GM12878 (cell line): ENCODE results near the gene PPOX. TPM values are rescaled to one million over a fixed set of nuclear protein-coding genes. Genes with fewer than 3 reads are reported as not detected.

ENCODE experiments used
- ATF2 ChIP-seq: IDR thresholded peaks from 2 replicates; pipeline ENCODE4 v1.6.1; 2012; ENCODE audit warnings: low read length, inconsistent platforms
- ATF3 ChIP-seq: IDR thresholded peaks from 2 replicates; pipeline ENCODE4 v1.6.1; 2011; ENCODE audit warnings: low read depth, mild to moderate bottlenecking, low read length, moderate library complexity, borderline replicate concordance; ENCODE audit errors: extremely low read depth
- BCL3 ChIP-seq: IDR thresholded peaks from 2 replicates; pipeline ENCODE4 v1.6.1; 2011; ENCODE audit warnings: borderline replicate concordance, low read depth, mild to moderate bottlenecking, moderate library complexity, low read length; ENCODE audit not compliant: insufficient read depth, poor library complexity, severe bottlenecking
- E2F4 ChIP-seq: IDR thresholded peaks from 2 replicates; pipeline ENCODE4 v1.6.1; 2012; ENCODE audit warnings: low read depth, low read length, improper control_type of control experiment
- EZH2 ChIP-seq: IDR thresholded peaks from 2 replicates; pipeline ENCODE4 v1.6.1; 2012; ENCODE audit warnings: low read depth, mild to moderate bottlenecking, control low read depth, inconsistent platforms, low read length, borderline replicate concordance; ENCODE audit not compliant: control insufficient read depth
- FOXM1 ChIP-seq: IDR thresholded peaks from 2 replicates; pipeline ENCODE4 v1.6.1; 2012; ENCODE audit warnings: low read depth, mild to moderate bottlenecking, inconsistent platforms, low read length, moderate library complexity
- HDGF ChIP-seq: fragments of 450-650 bp; IDR thresholded peaks from 2 replicates; pipeline ENCODE4 v1.6.1; 2016; ENCODE audit warnings: antibody characterized with exemption
- RB1 ChIP-seq: fragments of 450-650 bp; formaldehyde crosslinking; IDR thresholded peaks from 2 replicates; pipeline ENCODE4 v1.6.1; 2017; ENCODE audit warnings: mild to moderate bottlenecking, borderline replicate concordance
- RCOR1 ChIP-seq: conservative IDR thresholded peaks from 2 replicates; pipeline ENCODE4 v1.6.1; 2012; ENCODE audit warnings: low read depth, low read length, improper control_type of control experiment
- SMAD1 ChIP-seq: fragments of 450-650 bp; IDR thresholded peaks from 2 replicates; pipeline ENCODE4 v1.6.1; 2018; ENCODE audit warnings: mild to moderate bottlenecking, low read depth; ENCODE audit not compliant: partially characterized antibody
- SPI1 ChIP-seq: IDR thresholded peaks from 2 replicates; pipeline ENCODE4 v1.6.1; 2011; ENCODE audit warnings: low read depth, mild to moderate bottlenecking, low read length, moderate library complexity, borderline replicate concordance; ENCODE audit not compliant: insufficient read depth
- TCF3 ChIP-seq: IDR thresholded peaks from 2 replicates; pipeline ENCODE4 v1.6.1; 2012; ENCODE audit warnings: low read depth, mild to moderate bottlenecking, low read length, borderline replicate concordance; ENCODE audit not compliant: insufficient read depth
- polyA plus RNA-seq, 11 experiments: library from polyadenylated mRNA; depleted of rRNA in 4 of 11; unstranded in 6 of 11; stranded (reverse) in 5 of 11; fragments of >200 nt; fragmentation: Nextera tagmentation in 4 of 11; fragmentation: Illumina TruSeq in 1 of 11; extraction: Ambion mirVana in 4 of 11; extraction: Trizol in 1 of 11; gene quantifications; 1 replicate in 1 of 11; 2 replicates in 10 of 11; pipeline versions ENCODE4 v1.2.1 to v1.2.3, GENCODE V29; 2011 to 2016; ENCODE audit warnings: inconsistent platforms in 2 of 11, missing spikeins in 2 of 11, low read depth in 1 of 11
- total RNA-seq, 4 experiments: library from RNA; depleted of rRNA in 3 of 4; stranded (reverse); fragments of >200 nt in 3 of 4; fragmentation: Illumina TruSeq in 1 of 4; extraction: Trizol in 1 of 4; gene quantifications; 2 replicates each; pipeline versions ENCODE4 v1.2.1 to v1.2.3, GENCODE V29; 2013 to 2021
- TF ChIP-seq, protein P1 (sequence below): fragments of 450-650 bp; IDR thresholded peaks from 2 replicates; pipeline ENCODE4 v1.6.1; 2016; ENCODE audit warnings: mild to moderate bottlenecking
- TF ChIP-seq, protein P2 (sequence below): fragments of 450-650 bp; IDR thresholded peaks from 2 replicates; pipeline ENCODE4 v1.6.1; 2014; ENCODE audit warnings: mild to moderate bottlenecking
- TF ChIP-seq, protein P3 (sequence below): fragments of 450-650 bp; IDR thresholded peaks from 2 replicates; pipeline ENCODE4 v1.6.1; 2017; ENCODE audit warnings: mild to moderate bottlenecking, moderate library complexity

The PPOX gene
- total and polyA plus RNA-seq, 10 of the 15 experiments (the other 5 are each of a cell fraction or from before 2014, with no cell fraction given), result 8.9 to 31.5 (median 20.3) TPM

- TF ChIP-seq HDGF, result no peak; the same call in 1 of the 2 replicates
- TF ChIP-seq RB1, result no peak; the same call in 1 of the 2 replicates
- TF ChIP-seq RCOR1, result 0 out of 2 replicates have a peak, but pooled peaks have one; percentile 55
- no peak for TF ChIP-seq E2F4
- no peak for TF ChIP-seq ATF3
- TF ChIP-seq SPI1, result 0 out of 2 replicates have a peak, but pooled peaks have one; percentile 5
- TF ChIP-seq TCF3, result peak; percentile 78; the same call in 1 of the 2 replicates
- TF ChIP-seq BCL3, result no peak
- TF ChIP-seq SMAD1, result no peak
- TF ChIP-seq, protein P1, sequence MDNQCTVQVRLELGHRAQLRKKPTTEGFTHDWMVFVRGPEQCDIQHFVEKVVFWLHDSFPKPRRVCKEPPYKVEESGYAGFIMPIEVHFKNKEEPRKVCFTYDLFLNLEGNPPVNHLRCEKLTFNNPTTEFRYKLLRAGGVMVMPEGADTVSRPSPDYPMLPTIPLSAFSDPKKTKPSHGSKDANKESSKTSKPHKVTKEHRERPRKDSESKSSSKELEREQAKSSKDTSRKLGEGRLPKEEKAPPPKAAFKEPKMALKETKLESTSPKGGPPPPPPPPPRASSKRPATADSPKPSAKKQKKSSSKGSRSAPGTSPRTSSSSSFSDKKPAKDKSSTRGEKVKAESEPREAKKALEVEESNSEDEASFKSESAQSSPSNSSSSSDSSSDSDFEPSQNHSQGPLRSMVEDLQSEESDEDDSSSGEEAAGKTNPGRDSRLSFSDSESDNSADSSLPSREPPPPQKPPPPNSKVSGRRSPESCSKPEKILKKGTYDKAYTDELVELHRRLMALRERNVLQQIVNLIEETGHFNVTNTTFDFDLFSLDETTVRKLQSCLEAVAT, result peak; percentile 97
- TF ChIP-seq EZH2, result no peak
- no peak for TF ChIP-seq FOXM1
- no peak for TF ChIP-seq ATF2
- TF ChIP-seq, protein P2, sequence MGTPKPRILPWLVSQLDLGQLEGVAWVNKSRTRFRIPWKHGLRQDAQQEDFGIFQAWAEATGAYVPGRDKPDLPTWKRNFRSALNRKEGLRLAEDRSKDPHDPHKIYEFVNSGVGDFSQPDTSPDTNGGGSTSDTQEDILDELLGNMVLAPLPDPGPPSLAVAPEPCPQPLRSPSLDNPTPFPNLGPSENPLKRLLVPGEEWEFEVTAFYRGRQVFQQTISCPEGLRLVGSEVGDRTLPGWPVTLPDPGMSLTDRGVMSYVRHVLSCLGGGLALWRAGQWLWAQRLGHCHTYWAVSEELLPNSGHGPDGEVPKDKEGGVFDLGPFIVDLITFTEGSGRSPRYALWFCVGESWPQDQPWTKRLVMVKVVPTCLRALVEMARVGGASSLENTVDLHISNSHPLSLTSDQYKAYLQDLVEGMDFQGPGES, result peak; percentile 49; the same call in 1 of the 2 replicates
- TF ChIP-seq, protein P3, sequence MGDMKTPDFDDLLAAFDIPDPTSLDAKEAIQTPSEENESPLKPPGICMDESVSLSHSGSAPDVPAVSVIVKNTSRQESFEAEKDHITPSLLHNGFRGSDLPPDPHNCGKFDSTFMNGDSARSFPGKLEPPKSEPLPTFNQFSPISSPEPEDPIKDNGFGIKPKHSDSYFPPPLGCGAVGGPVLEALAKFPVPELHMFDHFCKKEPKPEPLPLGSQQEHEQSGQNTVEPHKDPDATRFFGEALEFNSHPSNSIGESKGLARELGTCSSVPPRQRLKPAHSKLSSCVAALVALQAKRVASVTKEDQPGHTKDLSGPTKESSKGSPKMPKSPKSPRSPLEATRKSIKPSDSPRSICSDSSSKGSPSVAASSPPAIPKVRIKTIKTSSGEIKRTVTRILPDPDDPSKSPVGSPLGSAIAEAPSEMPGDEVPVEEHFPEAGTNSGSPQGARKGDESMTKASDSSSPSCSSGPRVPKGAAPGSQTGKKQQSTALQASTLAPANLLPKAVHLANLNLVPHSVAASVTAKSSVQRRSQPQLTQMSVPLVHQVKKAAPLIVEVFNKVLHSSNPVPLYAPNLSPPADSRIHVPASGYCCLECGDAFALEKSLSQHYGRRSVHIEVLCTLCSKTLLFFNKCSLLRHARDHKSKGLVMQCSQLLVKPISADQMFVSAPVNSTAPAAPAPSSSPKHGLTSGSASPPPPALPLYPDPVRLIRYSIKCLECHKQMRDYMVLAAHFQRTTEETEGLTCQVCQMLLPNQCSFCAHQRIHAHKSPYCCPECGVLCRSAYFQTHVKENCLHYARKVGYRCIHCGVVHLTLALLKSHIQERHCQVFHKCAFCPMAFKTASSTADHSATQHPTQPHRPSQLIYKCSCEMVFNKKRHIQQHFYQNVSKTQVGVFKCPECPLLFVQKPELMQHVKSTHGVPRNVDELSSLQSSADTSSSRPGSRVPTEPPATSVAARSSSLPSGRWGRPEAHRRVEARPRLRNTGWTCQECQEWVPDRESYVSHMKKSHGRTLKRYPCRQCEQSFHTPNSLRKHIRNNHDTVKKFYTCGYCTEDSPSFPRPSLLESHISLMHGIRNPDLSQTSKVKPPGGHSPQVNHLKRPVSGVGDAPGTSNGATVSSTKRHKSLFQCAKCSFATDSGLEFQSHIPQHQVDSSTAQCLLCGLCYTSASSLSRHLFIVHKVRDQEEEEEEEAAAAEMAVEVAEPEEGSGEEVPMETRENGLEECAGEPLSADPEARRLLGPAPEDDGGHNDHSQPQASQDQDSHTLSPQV, result no peak
These were observed 35.8 kb downstream of the PPOX start, which contains the start of gene NDUFS2 (continued) for GRCh38 chr1:161201836-161202712.
